Panc1 (cell line): ENCODE measurements around the gene PLB1. TPM values are rescaled to one million over a fixed set of nuclear protein-coding genes. Genes with fewer than 3 reads are reported as not detected.

Experiments used
- ATAC-seq: fragments of 200-7000 bp; cut with Tn5 transposase; 2 replicates; pipeline ENCODE4 v1.9.1; 2020; ENCODE audit warnings: mild to moderate bottlenecking, moderate library complexity
- BruUV-seq: library from RNA; stranded (reverse); fragments of 400-500 nt; replicated peaks from 2 replicates; lab custom pipeline; 2021; lab: Mats Ljungman, UMichigan
- CTCF ChIA-PET: fragments of 300-600 bp; sonication (Branson Sonifier 250); formaldehyde crosslinking; loops from one replicate; lab custom pipeline; 2022; ENCODE audit warnings: antibody characterized with exemption; lab: Charles Lee
- POLR2A ChIA-PET: fragments of 300-600 bp; sonication (Branson Sonifier 250); formaldehyde crosslinking; loops from one replicate; lab custom pipeline; 2022; ENCODE audit warnings: antibody characterized with exemption; lab: Charles Lee
- DNase-seq: peaks from one replicate; pipeline ENCODE4 v3.0.0-alpha.2; 2010; ENCODE audit warnings: low read depth, low spot score
- H3K27ac ChIP-seq: 2 replicates; pipeline ENCODE4 v1.5.1; 2011; ENCODE audit warnings: mild to moderate bottlenecking, low read length, inconsistent platforms
- H3K27me3 ChIP-seq: fragments of 200-500 bp; sonication (Bioruptor generic); 2 replicates; pipeline ENCODE4 v1.6.0; 2014; ENCODE audit warnings: low read length, inconsistent platforms; ENCODE audit not compliant: control insufficient read depth, insufficient read depth
- H3K36me3 ChIP-seq: fragments of 200-500 bp; sonication (Bioruptor generic); 2 replicates; pipeline ENCODE4 v1.5.1; 2014; ENCODE audit warnings: inconsistent platforms, mild to moderate bottlenecking, low read length, moderate library complexity; ENCODE audit not compliant: control insufficient read depth, insufficient read depth
- H3K4me1 ChIP-seq: 2 replicates; pipeline ENCODE4 v1.5.1; 2011; ENCODE audit warnings: inconsistent platforms, mild to moderate bottlenecking, low read length, moderate library complexity; ENCODE audit not compliant: control insufficient read depth, insufficient read depth
- H3K4me3 ChIP-seq, 2 experiments: 2 replicates each; pipeline ENCODE4 v1.5.1; 2011 to 2012; ENCODE audit warnings: low read depth in 2 of 2, low read length in 2 of 2, mild to moderate bottlenecking in 2 of 2, inconsistent platforms in 1 of 2, moderate library complexity in 1 of 2
- H3K9me3 ChIP-seq: fragments of 200-500 bp; sonication (Bioruptor generic); 2 replicates; pipeline ENCODE4 v1.5.1; 2014; ENCODE audit warnings: low read depth, mild to moderate bottlenecking, inconsistent platforms, low read length, moderate library complexity; ENCODE audit not compliant: control insufficient read depth, insufficient read depth
- POLR2AphosphoS5 ChIP-seq: IDR thresholded peaks from 2 replicates; pipeline ENCODE4 v1.6.1; 2012; ENCODE audit warnings: mild to moderate bottlenecking, low read depth, low read length, moderate library complexity
- SIN3A ChIP-seq: IDR thresholded peaks from 2 replicates; pipeline ENCODE4 v1.6.1; 2012; ENCODE audit warnings: low read depth, mild to moderate bottlenecking, low read length, moderate library complexity, borderline replicate concordance; ENCODE audit not compliant: insufficient read depth
- TCF7L2 ChIP-seq: IDR thresholded peaks from 2 replicates; pipeline ENCODE4 v1.6.1; 2011; ENCODE audit warnings: mild to moderate bottlenecking, low read depth, low read length, inconsistent platforms
- in situ Hi-C: cut with HindIII; loops from 2 replicates; pipeline ENCODE4 v1.10.0; 2016; ENCODE audit warnings: low sequenced_read_pairs, low pct_unique_long_range_greater_than_20kb
- intact Hi-C: fragments of 100-400 bp; cut with micrococcal nuclease; formaldehyde crosslinking; loops from one replicate; pipeline ENCODE4 v1.10.0; 2022; ENCODE audit not compliant: unreplicated experiment
- total RNA-seq: library from RNA; stranded (reverse); gene quantifications from one replicate; pipeline ENCODE4 v1.2.1, GENCODE V29; 2021; ENCODE audit not compliant: unreplicated experiment
- TF ChIP-seq, protein P1 (sequence below), 2 experiments: IDR thresholded peaks; 2 replicates each; pipeline ENCODE4 v1.6.1; 2011 to 2012; ENCODE audit warnings: low read depth in 2 of 2, control low read depth in 1 of 2, low read length in 1 of 2, mild to moderate bottlenecking in 1 of 2, moderate library complexity in 1 of 2; ENCODE audit not compliant: insufficient read depth in 1 of 2
- TF ChIP-seq, protein P2 (sequence below): fragments of 450-650 bp; IDR thresholded peaks from 2 replicates; pipeline ENCODE4 v1.5.1; 2017; ENCODE audit warnings: mild to moderate bottlenecking

The PLB1 gene
- total RNA-seq, 1 experiment from 2014 or later: 0.80 TPM

DNA sequence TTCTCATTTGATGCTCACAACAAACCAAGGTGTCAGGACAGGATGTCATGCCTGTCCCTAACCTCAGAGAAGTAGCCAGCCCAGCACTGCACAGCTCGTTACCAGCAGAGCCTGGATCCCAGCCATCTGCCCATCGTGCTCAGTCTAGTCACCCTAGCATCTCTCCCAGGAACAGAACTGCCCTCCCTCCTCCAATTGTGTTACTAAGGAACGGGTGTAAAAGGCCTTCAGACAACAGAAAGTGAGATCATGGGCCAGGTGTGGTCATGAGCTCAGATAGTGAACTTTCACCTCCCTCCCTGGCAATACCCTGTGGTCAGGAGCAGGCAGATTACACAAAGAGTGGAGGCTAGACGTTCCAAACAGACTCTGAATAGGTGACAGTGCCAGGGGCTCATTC is 144.0 kb downstream of the PLB1 start:
- intact Hi-C loops (no loop called here), in situ Hi-C loops (no loop called here)
- Histone ChIP-seq H3K36me3 (no peaks in the 10 kb centered on the region), H3K4me1 (no peaks in the 10 kb centered on the region), H3K4me3 (no peak overlapping the region), H3K27me3 (no peaks in the 10 kb centered on the region), H3K27ac (no peak overlapping the region), H3K9me3 (no peaks in the 10 kb centered on the region)
- ATAC-seq (no peak; the same call in 1 of the 2 replicates), DNase-seq (no peak)
- TF ChIP-seq, protein P1, sequence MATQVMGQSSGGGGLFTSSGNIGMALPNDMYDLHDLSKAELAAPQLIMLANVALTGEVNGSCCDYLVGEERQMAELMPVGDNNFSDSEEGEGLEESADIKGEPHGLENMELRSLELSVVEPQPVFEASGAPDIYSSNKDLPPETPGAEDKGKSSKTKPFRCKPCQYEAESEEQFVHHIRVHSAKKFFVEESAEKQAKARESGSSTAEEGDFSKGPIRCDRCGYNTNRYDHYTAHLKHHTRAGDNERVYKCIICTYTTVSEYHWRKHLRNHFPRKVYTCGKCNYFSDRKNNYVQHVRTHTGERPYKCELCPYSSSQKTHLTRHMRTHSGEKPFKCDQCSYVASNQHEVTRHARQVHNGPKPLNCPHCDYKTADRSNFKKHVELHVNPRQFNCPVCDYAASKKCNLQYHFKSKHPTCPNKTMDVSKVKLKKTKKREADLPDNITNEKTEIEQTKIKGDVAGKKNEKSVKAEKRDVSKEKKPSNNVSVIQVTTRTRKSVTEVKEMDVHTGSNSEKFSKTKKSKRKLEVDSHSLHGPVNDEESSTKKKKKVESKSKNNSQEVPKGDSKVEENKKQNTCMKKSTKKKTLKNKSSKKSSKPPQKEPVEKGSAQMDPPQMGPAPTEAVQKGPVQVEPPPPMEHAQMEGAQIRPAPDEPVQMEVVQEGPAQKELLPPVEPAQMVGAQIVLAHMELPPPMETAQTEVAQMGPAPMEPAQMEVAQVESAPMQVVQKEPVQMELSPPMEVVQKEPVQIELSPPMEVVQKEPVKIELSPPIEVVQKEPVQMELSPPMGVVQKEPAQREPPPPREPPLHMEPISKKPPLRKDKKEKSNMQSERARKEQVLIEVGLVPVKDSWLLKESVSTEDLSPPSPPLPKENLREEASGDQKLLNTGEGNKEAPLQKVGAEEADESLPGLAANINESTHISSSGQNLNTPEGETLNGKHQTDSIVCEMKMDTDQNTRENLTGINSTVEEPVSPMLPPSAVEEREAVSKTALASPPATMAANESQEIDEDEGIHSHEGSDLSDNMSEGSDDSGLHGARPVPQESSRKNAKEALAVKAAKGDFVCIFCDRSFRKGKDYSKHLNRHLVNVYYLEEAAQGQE (IDR thresholded peaks at IDR 0.05; ENCODE audit: insufficient read depth in 1 of 2, low read depth in 2 of 2, low read length in 1 of 2): no peak
- TF ChIP-seq POLR2AphosphoS5 (no peak), SIN3A (no peak), TCF7L2 (no peak)
- TF ChIP-seq, protein P2, sequence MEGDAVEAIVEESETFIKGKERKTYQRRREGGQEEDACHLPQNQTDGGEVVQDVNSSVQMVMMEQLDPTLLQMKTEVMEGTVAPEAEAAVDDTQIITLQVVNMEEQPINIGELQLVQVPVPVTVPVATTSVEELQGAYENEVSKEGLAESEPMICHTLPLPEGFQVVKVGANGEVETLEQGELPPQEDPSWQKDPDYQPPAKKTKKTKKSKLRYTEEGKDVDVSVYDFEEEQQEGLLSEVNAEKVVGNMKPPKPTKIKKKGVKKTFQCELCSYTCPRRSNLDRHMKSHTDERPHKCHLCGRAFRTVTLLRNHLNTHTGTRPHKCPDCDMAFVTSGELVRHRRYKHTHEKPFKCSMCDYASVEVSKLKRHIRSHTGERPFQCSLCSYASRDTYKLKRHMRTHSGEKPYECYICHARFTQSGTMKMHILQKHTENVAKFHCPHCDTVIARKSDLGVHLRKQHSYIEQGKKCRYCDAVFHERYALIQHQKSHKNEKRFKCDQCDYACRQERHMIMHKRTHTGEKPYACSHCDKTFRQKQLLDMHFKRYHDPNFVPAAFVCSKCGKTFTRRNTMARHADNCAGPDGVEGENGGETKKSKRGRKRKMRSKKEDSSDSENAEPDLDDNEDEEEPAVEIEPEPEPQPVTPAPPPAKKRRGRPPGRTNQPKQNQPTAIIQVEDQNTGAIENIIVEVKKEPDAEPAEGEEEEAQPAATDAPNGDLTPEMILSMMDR: no peak
- no TSS peak for BruUV-seq
- ChIA-PET POLR2A (no interaction called here), CTCF (no interaction called here)

DNA sequence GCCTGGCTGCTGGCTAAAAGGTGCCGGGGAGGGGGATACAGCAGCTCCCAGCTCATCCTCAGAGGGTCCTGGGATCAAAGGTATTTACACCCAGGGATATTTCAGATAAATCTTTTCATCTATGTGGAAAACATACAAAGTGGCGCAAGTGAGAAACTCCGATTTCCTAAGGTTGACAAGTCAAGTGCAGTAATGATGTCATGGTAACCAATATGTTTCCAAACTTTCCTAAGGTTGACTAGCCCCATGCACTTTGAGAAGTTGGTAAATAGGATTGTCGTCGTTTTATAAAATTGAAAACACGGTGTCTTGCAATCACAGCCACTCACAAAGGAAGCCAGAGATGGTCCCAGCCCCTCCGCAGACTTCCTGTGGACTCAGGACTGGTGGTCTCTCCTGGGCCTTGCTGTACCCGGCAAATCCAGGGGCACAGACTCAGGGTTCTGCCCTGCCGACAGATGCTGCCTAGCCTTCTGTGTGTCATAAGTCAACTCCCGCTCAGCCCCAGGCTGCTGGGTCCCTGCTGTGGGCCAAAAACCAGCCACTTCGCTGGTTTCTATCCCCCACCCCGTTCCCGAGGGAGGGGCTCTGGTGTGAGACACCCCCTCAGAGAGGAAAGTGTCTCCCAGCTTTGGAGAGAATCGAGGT is 144.5 kb downstream of the PLB1 start:
- POLR2A ChIA-PET: no interaction called here
- BruUV-seq: no TSS peak
- ATAC-seq: no peak
- in situ Hi-C loops: no loop called here
- intact Hi-C loops: no loop called here
- Histone ChIP-seq H3K27me3 (no peaks in the 10 kb centered on the region), H3K9me3 (no peaks in the 10 kb centered on the region), H3K4me1 (no peaks in the 10 kb centered on the region), H3K4me3 (no peak overlapping the region), H3K27ac (no peak overlapping the region), H3K36me3 (no peaks in the 10 kb centered on the region)
- DNase-seq: no peak
- CTCF ChIA-PET: no interaction called here
- TF ChIP-seq TCF7L2: no peak

DNA sequence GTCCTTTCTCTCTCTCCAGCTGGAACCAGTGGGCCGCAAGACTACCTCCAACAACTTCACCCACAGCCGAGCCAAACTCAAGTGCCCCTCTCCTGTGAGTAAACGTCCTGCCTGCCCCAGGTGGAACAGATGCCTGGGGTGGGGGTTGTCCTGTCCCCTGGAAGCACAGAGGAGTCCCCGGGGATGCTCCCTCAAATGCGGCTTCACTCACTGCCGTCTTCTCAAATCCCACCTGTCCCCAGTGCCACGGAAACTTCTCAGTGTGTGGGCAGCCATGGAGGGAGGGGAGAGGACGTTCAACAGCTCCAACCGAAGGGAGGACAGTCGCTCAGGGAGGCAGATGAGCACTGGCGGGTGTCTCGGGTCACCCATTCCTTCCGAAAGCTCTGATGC is 145.0 kb downstream of the PLB1 start:
- ATAC-seq (no peak), DNase-seq (no peak)
- ChIA-PET CTCF (no interaction called here), POLR2A (no interaction called here)
- Histone ChIP-seq H3K27me3 (no peaks in the 10 kb centered on the region), H3K9me3 (no peaks in the 10 kb centered on the region), H3K36me3 (no peaks in the 10 kb centered on the region), H3K27ac (no peak overlapping the region), H3K4me3 (no peak overlapping the region), H3K4me1 (no peaks in the 10 kb centered on the region)
- BruUV-seq: no TSS peak
- TF ChIP-seq TCF7L2: no peak
- TF ChIP-seq, protein P1 (IDR thresholded peaks at IDR 0.05; ENCODE audit: insufficient read depth in 1 of 2, low read depth in 2 of 2, low read length in 1 of 2): no peak
- TF ChIP-seq, protein P2: no peak
- TF ChIP-seq POLR2AphosphoS5: no peak
- TF ChIP-seq SIN3A: no peak
- in situ Hi-C loops (no loop called here), intact Hi-C loops (no loop called here)
